ENCODE results near the gene PTPRH.
A peak's percentile ranks its signal among the peaks of the same experiment; 100 is the strongest.

Gene PTPRH

GRCh38 chr19:55251341-55252081 is 42.2 kb upstream of the PTPRH start:
- peak in 1 of 2 experiments; percentile 44 for DNase-seq
- TF ChIP-seq GATA1 (IDR thresholded peaks at IDR 0.05; ENCODE audit: low read depth, low read length), result no peak
- TF ChIP-seq POLR2A (IDR thresholded peaks at IDR 0.05; ENCODE audit: low read length), result no peak

- no peak for DNase-seq
- no peak for TF ChIP-seq POLR2A (IDR thresholded peaks at IDR 0.05; ENCODE audit: low read length)
- no peak for TF ChIP-seq GATA1 (IDR thresholded peaks at IDR 0.05; ENCODE audit: low read depth, low read length)
Measured at GRCh38 chr19:55250262-55251036, 41.1 kb upstream of the PTPRH start.

DNA sequence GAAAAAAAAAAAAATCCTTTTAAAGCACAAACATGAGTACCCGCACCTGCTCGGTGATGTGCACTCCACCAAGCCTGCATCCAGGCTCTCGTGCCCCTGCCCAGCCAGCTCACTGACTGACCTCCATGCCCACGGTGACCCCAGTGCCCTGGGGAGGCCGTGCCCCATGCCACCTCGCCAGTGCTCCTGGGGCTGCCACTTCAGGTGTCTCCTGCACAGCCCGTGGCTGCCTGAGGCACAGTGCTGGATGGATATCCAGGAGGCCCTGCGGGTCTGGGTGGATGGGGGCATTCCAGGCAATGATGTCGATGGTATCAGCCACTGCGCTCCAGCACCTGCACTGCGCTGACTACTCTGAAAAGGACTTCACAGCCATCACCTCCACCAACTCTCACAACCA is 40.5 kb upstream of the PTPRH start:
- TF ChIP-seq GATA1 (IDR thresholded peaks at IDR 0.05; ENCODE audit: low read depth, low read length) (no peak), POLR2A (IDR thresholded peaks at IDR 0.05; ENCODE audit: low read length) (no peak)
- DNase-seq, result no peak

DNA sequence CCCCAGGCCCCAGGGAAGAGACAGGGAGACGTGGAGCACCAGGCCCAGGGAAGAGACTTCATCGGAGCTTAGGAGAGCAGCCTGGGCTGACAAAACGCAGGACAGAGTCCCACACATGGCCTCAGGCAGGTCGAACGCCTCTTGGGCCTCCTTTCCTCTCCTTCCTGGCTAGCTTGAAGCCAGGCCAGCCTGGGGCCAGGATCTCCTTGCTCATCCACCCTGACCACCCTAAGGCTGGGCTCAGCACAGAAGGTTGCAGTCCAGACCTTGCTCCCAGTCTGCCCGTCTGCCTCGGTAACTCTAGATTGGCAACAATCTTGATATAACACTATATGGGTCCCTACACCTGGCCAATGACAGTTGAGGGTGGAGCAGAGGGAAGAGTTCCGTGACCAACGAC is 39.4 kb upstream of the PTPRH start:
- DNase-seq, result no peak

DNA sequence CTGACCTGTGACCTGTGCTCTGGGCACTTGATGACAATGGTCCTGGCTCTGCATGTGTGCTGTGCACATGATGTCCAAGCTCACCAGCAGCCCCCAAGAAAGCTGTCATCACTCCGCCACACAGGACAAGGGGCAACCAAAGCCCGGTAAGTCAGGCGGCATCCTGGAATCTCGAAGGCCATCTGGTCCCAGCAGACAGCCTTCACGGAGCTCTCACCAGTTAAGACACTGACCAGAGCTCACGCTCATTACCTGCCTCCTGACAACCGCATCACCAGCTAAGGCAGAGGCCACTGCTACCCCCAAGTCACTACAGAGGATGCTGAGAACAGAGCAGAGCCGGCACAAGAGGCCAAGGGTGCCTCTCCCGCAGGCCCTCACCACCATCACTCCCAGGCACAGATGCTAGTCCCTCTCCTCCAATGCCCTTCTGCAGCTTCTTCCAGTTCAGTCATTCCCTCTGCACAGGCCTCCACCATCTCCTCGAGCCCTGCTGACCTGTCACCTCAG is 38.9 kb upstream of the PTPRH start:
- no peak for DNase-seq
- TF ChIP-seq POLR2A (IDR thresholded peaks at IDR 0.05; ENCODE audit: low read length), result no peak
- no peak for TF ChIP-seq GATA1 (IDR thresholded peaks at IDR 0.05; ENCODE audit: low read depth, low read length)

More for the DNA sequence above, 39.4 kb upstream of the PTPRH start:
- TF ChIP-seq POLR2A (IDR thresholded peaks at IDR 0.05; ENCODE audit: low read length), result no peak
- TF ChIP-seq GATA1 (IDR thresholded peaks at IDR 0.05; ENCODE audit: low read depth, low read length), result no peak

DNA sequence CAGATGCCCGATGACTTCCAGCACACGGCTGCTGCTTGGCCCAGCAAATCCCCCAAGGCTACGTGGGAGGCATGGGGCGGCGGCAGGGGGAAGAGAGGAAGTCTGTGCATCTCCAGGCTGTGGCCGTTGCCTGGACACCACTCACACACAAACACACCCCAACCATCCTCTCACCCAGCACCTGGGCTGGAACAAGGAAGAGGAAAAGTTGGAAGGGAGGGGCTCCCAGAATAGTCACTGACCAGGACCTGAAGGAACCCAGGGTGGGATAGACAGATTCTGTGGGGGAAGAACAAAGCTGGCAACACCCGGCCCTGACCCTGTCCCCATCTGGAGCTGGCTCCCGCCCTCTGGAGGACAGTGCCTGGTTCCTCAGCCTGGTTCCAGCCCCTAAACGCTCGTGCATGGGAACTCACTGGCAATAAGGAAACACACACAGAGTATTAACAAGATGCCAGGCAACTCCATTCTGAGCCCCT is 38.4 kb upstream of the PTPRH start:
- DNase-seq, result no peak
- TF ChIP-seq POLR2A (IDR thresholded peaks at IDR 0.05; ENCODE audit: low read length) (no peak), GATA1 (IDR thresholded peaks at IDR 0.05; ENCODE audit: low read depth, low read length) (no peak)

DNA sequence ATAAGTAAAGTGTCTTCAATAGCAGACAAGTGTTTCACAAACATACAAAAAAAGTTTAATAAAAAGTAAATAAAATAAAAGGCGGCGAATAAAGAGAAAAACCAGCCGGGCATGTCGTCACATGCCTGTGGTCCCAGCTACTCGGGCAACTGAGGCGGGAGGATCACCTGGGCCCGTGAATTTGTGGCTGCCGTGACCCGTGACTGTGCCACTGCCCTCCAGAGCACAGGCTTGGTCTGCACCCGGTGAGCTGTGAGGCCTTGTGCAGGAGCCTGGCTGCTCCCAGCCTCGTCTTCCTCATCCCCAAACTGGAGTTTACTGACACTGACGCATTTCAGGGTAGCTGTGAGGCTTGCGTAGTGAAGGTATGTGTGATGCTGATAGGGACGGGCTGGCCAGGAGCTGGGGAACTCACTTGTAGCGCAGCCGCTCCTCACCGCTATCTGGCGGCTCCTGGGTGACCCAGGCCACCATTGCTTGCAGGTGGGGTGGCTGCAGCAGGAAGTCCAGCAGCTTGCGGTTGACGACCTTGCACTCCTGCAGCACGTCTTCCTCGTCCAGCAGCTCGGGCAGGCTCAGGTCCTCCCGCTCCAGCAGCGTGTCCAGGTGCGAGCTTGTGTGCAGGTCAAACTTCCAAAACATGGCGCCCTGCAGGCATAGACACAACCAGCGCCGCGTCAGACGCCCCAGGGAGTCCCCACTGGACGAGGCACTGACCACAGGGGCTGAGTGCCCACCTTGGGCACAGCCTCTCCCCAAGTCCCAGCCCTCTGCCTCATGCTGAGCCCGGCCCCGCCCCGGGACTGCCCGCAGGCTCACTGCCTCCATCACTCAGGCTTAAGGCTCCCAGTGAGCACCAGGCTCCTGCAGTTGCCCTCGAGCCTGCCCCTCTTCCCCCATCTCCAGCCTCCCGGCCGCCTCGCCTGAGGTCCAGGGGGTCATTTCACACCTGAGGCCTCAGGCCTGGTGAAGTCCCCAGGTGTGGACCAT is 37.5 kb upstream of the PTPRH start:
- no peak for DNase-seq
- TF ChIP-seq GATA1 (IDR thresholded peaks at IDR 0.05; ENCODE audit: low read depth, low read length) (no peak), POLR2A (IDR thresholded peaks at IDR 0.05; ENCODE audit: low read length) (no peak)

- no peak for TF ChIP-seq GATA1 (IDR thresholded peaks at IDR 0.05; ENCODE audit: low read depth, low read length)
- DNase-seq, result no peak
Measured at GRCh38 chr19:55245236-55245904, 36.1 kb upstream of the PTPRH start.

DNA sequence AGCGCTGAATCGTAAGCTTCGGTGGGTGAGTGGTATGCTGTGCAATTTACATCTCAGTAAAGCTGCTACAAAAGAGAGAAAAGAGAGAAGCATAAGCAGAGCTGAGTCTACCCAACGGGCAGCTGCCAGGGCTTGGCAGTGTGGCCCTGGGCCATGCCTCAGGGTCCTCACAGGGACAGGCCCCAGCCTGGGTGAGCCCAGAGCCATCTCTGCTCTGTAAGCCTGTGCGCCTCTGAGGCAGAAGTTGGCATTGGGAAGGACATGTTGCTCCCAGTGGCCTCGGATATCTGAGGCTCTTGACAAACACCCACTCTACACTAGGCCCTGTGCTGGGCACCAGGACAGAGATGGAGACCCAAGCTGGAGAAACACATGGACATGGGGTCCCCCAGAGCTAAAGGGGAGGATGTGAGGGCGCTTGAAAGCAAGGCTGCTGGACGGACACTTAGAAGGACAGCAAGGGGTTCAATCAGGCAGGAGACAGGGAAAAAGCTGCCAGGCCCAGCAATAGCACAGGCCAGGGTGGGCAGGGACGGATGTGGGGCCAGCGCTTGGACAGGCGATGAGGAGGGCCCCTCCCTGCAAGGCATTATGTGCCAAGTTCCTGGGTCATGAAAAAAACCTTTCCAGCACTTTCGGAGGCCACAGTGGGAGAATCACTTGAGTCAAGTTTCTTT is 34.8 kb upstream of the PTPRH start:
- no peak for DNase-seq
- TF ChIP-seq GATA1 (IDR thresholded peaks at IDR 0.05; ENCODE audit: low read depth, low read length), result no peak
- TF ChIP-seq POLR2A (IDR thresholded peaks at IDR 0.05; ENCODE audit: low read length), result no peak

- TF ChIP-seq GATA1 (IDR thresholded peaks at IDR 0.05; ENCODE audit: low read depth, low read length) (no peak), POLR2A (IDR thresholded peaks at IDR 0.05; ENCODE audit: low read length) (no peak)
- DNase-seq, result no peak
Measured at GRCh38 chr19:55242517-55242916, 33.2 kb upstream of the PTPRH start.

GRCh38 chr19:55241935-55242464 is 32.7 kb upstream of the PTPRH start:
- TF ChIP-seq POLR2A (IDR thresholded peaks at IDR 0.05; ENCODE audit: low read length), result no peak
- TF ChIP-seq GATA1 (IDR thresholded peaks at IDR 0.05; ENCODE audit: low read depth, low read length), result no peak
- no peak for DNase-seq
